PC-3 (cell line): ENCODE results near the gene HOXC10.

ENCODE experiments used
- EZH2 ChIP-seq: fragments of 300-600 bp; sonication (generic); IDR thresholded peaks from one replicate; pipeline ENCODE4 v1.6.1; 2017; ENCODE audit warnings: antibody characterized with exemption, mild to moderate bottlenecking, low read length; ENCODE audit not compliant: unreplicated experiment
- TF ChIP-seq, protein P1 (sequence below): fragments of 300-600 bp; sonication (generic); conservative IDR thresholded peaks from 2 replicates; pipeline ENCODE4 v1.5.1; 2017; ENCODE audit warnings: antibody characterized with exemption, low read depth, mild to moderate bottlenecking, low read length

DNA sequence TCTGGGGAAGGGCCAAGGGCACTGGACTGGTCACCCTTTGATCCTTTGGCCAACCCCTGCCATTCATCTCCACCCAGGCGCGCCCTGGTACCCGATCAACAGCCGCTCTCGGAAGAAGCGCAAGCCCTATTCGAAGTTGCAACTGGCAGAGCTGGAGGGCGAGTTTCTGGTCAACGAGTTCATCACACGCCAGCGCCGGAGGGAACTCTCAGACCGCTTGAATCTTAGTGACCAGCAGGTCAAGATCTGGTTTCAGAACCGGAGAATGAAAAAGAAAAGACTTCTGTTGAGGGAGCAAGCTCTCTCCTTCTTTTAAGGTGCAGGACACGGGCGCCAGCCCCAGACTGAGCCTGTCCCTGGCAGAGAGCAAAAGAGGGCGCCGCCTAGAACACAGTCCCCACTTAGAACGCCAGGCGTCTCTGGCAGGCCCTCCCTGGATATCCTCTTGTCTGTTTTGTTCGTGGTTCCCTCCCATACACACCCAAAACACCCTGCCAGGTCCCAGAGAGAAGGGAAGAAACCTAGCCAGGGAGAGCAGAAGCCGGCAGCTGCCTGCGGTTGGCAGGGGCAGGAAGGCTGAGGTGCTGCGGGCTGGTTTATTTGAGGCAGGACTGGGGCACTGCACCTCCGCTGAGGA lies 28.6 kb upstream of the HOXC10 start:
- TF ChIP-seq, protein P1, sequence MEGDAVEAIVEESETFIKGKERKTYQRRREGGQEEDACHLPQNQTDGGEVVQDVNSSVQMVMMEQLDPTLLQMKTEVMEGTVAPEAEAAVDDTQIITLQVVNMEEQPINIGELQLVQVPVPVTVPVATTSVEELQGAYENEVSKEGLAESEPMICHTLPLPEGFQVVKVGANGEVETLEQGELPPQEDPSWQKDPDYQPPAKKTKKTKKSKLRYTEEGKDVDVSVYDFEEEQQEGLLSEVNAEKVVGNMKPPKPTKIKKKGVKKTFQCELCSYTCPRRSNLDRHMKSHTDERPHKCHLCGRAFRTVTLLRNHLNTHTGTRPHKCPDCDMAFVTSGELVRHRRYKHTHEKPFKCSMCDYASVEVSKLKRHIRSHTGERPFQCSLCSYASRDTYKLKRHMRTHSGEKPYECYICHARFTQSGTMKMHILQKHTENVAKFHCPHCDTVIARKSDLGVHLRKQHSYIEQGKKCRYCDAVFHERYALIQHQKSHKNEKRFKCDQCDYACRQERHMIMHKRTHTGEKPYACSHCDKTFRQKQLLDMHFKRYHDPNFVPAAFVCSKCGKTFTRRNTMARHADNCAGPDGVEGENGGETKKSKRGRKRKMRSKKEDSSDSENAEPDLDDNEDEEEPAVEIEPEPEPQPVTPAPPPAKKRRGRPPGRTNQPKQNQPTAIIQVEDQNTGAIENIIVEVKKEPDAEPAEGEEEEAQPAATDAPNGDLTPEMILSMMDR, result no peak
- TF ChIP-seq EZH2, result no peak
